Measurements from ENCODE around the gene DNAJC24.

GRCh38 chr11:31361743-31362142 lies 7.9 kb upstream of the DNAJC24 start:
- TF ChIP-seq POLR2AphosphoS5 (IDR thresholded peaks at IDR 0.05; ENCODE audit: low read depth) (no peak), EZH2 (IDR thresholded peaks at IDR 0.05; ENCODE audit: low read depth, unreplicated experiment) (no peak)
- TF ChIP-seq, protein P1, sequence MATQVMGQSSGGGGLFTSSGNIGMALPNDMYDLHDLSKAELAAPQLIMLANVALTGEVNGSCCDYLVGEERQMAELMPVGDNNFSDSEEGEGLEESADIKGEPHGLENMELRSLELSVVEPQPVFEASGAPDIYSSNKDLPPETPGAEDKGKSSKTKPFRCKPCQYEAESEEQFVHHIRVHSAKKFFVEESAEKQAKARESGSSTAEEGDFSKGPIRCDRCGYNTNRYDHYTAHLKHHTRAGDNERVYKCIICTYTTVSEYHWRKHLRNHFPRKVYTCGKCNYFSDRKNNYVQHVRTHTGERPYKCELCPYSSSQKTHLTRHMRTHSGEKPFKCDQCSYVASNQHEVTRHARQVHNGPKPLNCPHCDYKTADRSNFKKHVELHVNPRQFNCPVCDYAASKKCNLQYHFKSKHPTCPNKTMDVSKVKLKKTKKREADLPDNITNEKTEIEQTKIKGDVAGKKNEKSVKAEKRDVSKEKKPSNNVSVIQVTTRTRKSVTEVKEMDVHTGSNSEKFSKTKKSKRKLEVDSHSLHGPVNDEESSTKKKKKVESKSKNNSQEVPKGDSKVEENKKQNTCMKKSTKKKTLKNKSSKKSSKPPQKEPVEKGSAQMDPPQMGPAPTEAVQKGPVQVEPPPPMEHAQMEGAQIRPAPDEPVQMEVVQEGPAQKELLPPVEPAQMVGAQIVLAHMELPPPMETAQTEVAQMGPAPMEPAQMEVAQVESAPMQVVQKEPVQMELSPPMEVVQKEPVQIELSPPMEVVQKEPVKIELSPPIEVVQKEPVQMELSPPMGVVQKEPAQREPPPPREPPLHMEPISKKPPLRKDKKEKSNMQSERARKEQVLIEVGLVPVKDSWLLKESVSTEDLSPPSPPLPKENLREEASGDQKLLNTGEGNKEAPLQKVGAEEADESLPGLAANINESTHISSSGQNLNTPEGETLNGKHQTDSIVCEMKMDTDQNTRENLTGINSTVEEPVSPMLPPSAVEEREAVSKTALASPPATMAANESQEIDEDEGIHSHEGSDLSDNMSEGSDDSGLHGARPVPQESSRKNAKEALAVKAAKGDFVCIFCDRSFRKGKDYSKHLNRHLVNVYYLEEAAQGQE (IDR thresholded peaks at IDR 0.05; ENCODE audit: unreplicated experiment): no peak

Measured in GM23338 (cell line).